A549 (cell line): Measurements from ENCODE around the gene CCDC97. TPM values are rescaled to one million over a fixed set of nuclear protein-coding genes. Genes with fewer than 3 reads are reported as not detected.

Source experiments
- ATAC-seq, 2 experiments: fragments of 200-7000 bp in 1 of 2; fragments of >200 bp in 1 of 2; cut with Nextera tagmentation in 1 of 2; cut with Tn5 transposase in 1 of 2; 3 replicates each; pipeline versions ENCODE4 v1.8.0 to v1.9.1; 2018 to 2020; ENCODE audit warnings: mild to moderate bottlenecking in 1 of 2, moderate library complexity in 1 of 2
- CTCF ChIA-PET: fragments of 300-600 bp; sonication (Branson Sonifier 250); formaldehyde crosslinking; extraction: SDS; loops from one replicate; lab custom pipeline; 2021; ENCODE audit warnings: antibody characterized with exemption, inconsistent platforms; lab: Yijun Ruan, JAX
- POLR2A ChIA-PET: fragments of 350-600 bp; formaldehyde crosslinking; extraction: SDS; loops from one replicate; lab custom pipeline; 2021; ENCODE audit warnings: antibody characterized with exemption, inconsistent platforms; lab: Yijun Ruan, JAX
- DNase-seq, 2 experiments: peaks; one replicate each; pipeline versions ENCODE4 v3.0.0 to v3.0.0-alpha.2; 2011 to 2016; ENCODE audit warnings: low read depth in 1 of 2, low spot score in 1 of 2
- FAIRE-seq: peaks from 2 replicates; lab custom pipeline; 2011; peaks lifted over from hg19 to GRCh38; lab: Jason Lieb, UNC
- H3K27ac ChIP-seq, 2 experiments: fragments of >200 bp; sonication (Bioruptor Twin); formaldehyde crosslinking; 3 replicates each; pipeline ENCODE4 v1.5.1; 2016 to 2017
- H3K4me1 ChIP-seq: fragments of >200 bp; sonication (Bioruptor Twin); formaldehyde crosslinking; 3 replicates; pipeline ENCODE4 v1.6.1; 2016
- H3K4me2 ChIP-seq: fragments of >200 bp; sonication (Bioruptor Twin); formaldehyde crosslinking; 3 replicates; pipeline ENCODE4 v1.6.1; 2016
- H3K4me3 ChIP-seq: fragments of >200 bp; sonication (Bioruptor Twin); formaldehyde crosslinking; 3 replicates; pipeline ENCODE4 v1.5.1; 2016
- H3K9me3 ChIP-seq: fragments of >200 bp; sonication (Bioruptor Twin); formaldehyde crosslinking; 3 replicates; pipeline ENCODE4 v1.6.1; 2016
- BHLHE40 ChIP-seq: IDR thresholded peaks from 2 replicates; pipeline ENCODE4 v1.6.1; 2012; ENCODE audit warnings: low read depth, low read length, inconsistent platforms
- CBX2 ChIP-seq: fragments of 200-600 bp; sonication (generic); IDR thresholded peaks from 2 replicates; pipeline ENCODE4 v1.6.1; 2016; ENCODE audit warnings: low read depth, mild to moderate bottlenecking, borderline replicate concordance
- EHF ChIP-seq: fragments of 250-450 bp; sonication (Bioruptor Pico); IDR thresholded peaks from 2 replicates; pipeline ENCODE4 v1.5.0; 2020; ENCODE audit warnings: mild to moderate bottlenecking
- EHMT2 ChIP-seq: fragments of 200-600 bp; sonication (generic); IDR thresholded peaks from 2 replicates; pipeline ENCODE4 v1.6.1; 2016; ENCODE audit warnings: antibody characterized with exemption, low read depth, mild to moderate bottlenecking, moderate library complexity
- EP300 ChIP-seq, 2 experiments: fragments of >200 bp; sonication (Bioruptor Twin); formaldehyde crosslinking; IDR thresholded peaks; 2 replicates in 1 of 2; 3 replicates in 1 of 2; pipeline ENCODE4 v1.6.1; 2016 to 2017
- FOSB ChIP-seq: fragments of 250-450 bp; sonication (Bioruptor Pico); IDR thresholded peaks from 2 replicates; pipeline ENCODE4 v1.5.0; 2020; ENCODE audit warnings: mild to moderate bottlenecking, moderate library complexity
- FOXS1 ChIP-seq: fragments of 250-450 bp; sonication (Bioruptor Pico); IDR thresholded peaks from 2 replicates; pipeline ENCODE4 v1.5.0; 2020; ENCODE audit warnings: mild to moderate bottlenecking, moderate library complexity
- HOXB13 ChIP-seq: fragments of 250-450 bp; sonication (Bioruptor Pico); IDR thresholded peaks from 2 replicates; pipeline ENCODE4 v1.5.0; 2020; ENCODE audit warnings: low read depth, mild to moderate bottlenecking, moderate library complexity
- KDM1A ChIP-seq: fragments of 200-600 bp; sonication (generic); IDR thresholded peaks from 2 replicates; pipeline ENCODE4 v1.6.1; 2016; ENCODE audit warnings: low read depth, mild to moderate bottlenecking
- MAFK ChIP-seq: fragments of 450-650 bp; IDR thresholded peaks from 2 replicates; pipeline ENCODE4 v1.6.1; 2014; ENCODE audit not compliant: partially characterized antibody
- POLR2A ChIP-seq: IDR thresholded peaks from 2 replicates; pipeline ENCODE4 v1.6.1; 2012; ENCODE audit warnings: mild to moderate bottlenecking, low read length
- RAD21 ChIP-seq, 2 experiments: fragments of >200 bp in 1 of 2; sonication (Bioruptor Twin) in 1 of 2; formaldehyde crosslinking in 1 of 2; IDR thresholded peaks in 1 of 2; conservative IDR thresholded peaks in 1 of 2; 2 replicates in 1 of 2; 3 replicates in 1 of 2; pipeline ENCODE4 v1.6.1; 2012 to 2018; ENCODE audit warnings: inconsistent platforms in 1 of 2
- RFX5 ChIP-seq: fragments of 450-650 bp; IDR thresholded peaks from 2 replicates; pipeline ENCODE4 v1.7.1; 2014; ENCODE audit warnings: antibody characterized with exemption, mild to moderate bottlenecking, moderate library complexity
- TP53 ChIP-seq: fragments of 250-450 bp; sonication (Bioruptor Pico); IDR thresholded peaks from 2 replicates; pipeline ENCODE4 v1.5.0; 2021; ENCODE audit warnings: mild to moderate bottlenecking, moderate library complexity
- WGBS: methylation state at CpG from one replicate; pipeline ENCODE4 v1.1.6; 2017; ENCODE audit errors: missing lambda C conversion rate; 5-methylcytosine and 5-hydroxymethylcytosine counted together
- polyA plus RNA-seq, 4 experiments: library from polyadenylated mRNA; depleted of rRNA in 3 of 4; stranded (reverse); fragments of >200 nt; fragmentation: RNase III in 1 of 4; extraction: RNeasy Plus Mini Kit Qiagen cat#74134 plus additional on column Dnase treatment in 1 of 4; gene quantifications; 2 replicates in 3 of 4; 3 replicates in 1 of 4; pipeline ENCODE4 v1.2.3, GENCODE V29; 2011 to 2017
- TF ChIP-seq, protein P1 (sequence below): IDR thresholded peaks from 2 replicates; pipeline ENCODE4 v1.6.1; 2012
- TF ChIP-seq, protein P2 (sequence below): fragments of >200 bp; sonication (Bioruptor Twin); formaldehyde crosslinking; IDR thresholded peaks from 3 replicates; pipeline ENCODE4 v1.6.1; 2016
- TF ChIP-seq, protein P3 (sequence below): fragments of 250-450 bp; sonication (Bioruptor Pico); IDR thresholded peaks from 2 replicates; pipeline ENCODE4 v1.5.0; 2021; ENCODE audit warnings: mild to moderate bottlenecking, moderate library complexity, borderline replicate concordance
- TF ChIP-seq, protein P4 (sequence below): fragments of 250-450 bp; sonication (Bioruptor Pico); IDR thresholded peaks from 2 replicates; pipeline ENCODE4 v1.5.0; 2020; ENCODE audit warnings: low read depth, mild to moderate bottlenecking, moderate library complexity
- TF ChIP-seq, protein P5 (sequence below): fragments of >200 bp; sonication (Bioruptor Twin); formaldehyde crosslinking; IDR thresholded peaks from 3 replicates; pipeline ENCODE4 v1.5.1; 2016
- TF ChIP-seq, protein P6 (sequence below): fragments of >200 bp; sonication (Bioruptor Twin); formaldehyde crosslinking; IDR thresholded peaks from 2 replicates; pipeline ENCODE4 v1.6.1; 2016

The CCDC97 gene
- polyA plus RNA-seq, 2 of the 4 experiments (the other 2 are of a cell fraction): 18.7 to 26.8 TPM

DNA sequence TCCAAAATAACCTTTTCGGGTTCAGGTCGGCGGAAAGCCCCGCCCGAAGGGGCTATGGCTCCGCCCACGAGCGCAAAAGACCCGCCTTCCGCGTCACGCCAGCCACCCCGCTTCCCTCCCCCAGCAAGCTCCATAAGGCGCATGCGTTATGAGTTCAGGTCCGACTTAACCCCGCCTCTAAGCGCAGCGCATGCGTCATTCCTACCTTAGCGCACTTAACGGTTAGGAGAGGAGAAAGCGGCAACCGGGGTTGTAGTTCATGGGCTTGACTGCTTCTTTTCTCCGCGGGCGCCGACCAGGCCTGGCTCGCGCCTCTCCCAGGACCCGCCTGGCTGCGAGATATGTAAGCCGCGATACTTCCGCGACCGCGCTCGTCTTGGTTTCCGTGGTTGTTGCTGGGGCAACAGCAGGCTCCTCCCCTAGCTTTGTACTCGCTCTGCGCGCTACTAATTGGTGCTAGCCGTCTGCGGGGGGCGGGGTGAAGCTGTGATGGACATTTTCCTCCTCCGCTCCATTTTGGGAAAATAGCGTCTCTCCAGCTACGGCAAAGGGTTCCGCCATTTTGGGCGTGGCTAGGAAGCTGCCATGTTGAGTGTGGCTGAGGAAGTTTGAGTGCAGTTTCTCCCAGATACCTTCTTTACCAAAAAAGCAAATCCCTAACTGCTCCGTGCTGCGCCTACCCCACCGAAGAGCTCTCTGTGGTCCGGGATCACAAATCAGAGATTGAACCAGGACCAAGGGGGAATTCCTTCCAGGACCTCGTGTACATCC is 54.0 kb downstream of the CCDC97 start, which contains the start of gene B9D2 (continued):
- TF ChIP-seq, protein P1, sequence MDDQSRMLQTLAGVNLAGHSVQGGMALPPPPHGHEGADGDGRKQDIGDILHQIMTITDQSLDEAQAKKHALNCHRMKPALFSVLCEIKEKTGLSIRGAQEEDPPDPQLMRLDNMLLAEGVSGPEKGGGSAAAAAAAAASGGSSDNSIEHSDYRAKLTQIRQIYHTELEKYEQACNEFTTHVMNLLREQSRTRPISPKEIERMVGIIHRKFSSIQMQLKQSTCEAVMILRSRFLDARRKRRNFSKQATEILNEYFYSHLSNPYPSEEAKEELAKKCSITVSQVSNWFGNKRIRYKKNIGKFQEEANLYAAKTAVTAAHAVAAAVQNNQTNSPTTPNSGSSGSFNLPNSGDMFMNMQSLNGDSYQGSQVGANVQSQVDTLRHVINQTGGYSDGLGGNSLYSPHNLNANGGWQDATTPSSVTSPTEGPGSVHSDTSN: peak; percentile 90

DNA sequence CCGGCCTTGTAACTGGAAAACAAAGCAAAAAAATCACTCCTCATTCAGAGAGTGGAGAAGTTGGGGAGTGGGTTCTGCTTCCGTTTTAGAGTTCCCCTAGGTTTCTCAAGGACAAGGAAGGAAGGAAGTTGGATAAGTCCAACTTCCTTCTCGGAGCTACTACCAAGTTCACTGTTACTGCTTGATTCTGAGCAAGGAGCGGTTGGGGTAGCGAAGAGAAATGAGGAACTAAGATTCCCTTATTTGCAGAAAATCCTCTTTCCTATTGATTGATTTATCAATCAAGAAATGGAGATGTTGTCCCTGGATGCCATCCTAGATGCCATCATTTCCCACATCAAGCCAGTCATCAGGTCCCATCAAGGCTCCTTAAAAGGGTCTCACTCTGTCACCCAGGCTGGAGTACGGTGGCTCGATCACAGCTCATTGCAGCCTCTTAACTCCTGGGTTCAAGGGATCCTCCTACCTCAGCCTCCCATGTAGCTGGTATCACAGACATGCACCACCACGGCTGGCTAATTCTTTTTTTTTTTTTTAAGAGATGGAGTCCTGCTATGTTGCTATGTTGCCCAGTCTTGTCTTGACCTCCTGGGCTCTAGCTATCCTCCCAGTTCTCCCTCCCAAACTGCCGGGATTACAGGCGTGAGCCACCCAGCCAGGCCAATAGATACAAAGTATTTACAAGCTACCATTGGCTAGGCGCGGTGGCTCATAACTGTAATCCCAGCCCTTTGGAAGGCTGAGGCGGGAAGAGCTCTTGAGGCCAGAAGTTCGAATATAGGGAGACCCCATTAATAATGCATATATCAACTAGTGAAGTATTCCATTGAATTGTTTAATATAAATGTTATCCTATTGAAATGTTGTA is 54.8 kb downstream of the CCDC97 start:
- Histone ChIP-seq H3K4me1 (peaks cover 51% of the 10 kb centered on the region), H3K9me3 (no peaks in the 10 kb centered on the region), H3K4me3 (peak overlapping the region; percentile 66), H3K4me2 (peak overlapping the region; percentile 77), H3K27ac (peak overlapping the region; percentile 92 to 94)
- FAIRE-seq (peak; percentile 13), DNase-seq (no peak), ATAC-seq (peak in 1 of 2 experiments; percentile 5; a peak in 1 of 6 replicates)
- TF ChIP-seq, protein P2, sequence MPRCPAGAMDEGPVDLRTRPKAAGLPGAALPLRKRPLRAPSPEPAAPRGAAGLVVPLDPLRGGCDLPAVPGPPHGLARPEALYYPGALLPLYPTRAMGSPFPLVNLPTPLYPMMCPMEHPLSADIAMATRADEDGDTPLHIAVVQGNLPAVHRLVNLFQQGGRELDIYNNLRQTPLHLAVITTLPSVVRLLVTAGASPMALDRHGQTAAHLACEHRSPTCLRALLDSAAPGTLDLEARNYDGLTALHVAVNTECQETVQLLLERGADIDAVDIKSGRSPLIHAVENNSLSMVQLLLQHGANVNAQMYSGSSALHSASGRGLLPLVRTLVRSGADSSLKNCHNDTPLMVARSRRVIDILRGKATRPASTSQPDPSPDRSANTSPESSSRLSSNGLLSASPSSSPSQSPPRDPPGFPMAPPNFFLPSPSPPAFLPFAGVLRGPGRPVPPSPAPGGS: no peak
- peak; percentile 34; the same call in 1 of the 2 replicates for TF ChIP-seq FOSB
- TF ChIP-seq TP53 (CRISPR knock-in tag): 0 out of 2 replicates have a peak, but pooled peaks have one; percentile 1
- peak; percentile 68; the same call in 1 of the 2 replicates for TF ChIP-seq HOXB13 (CRISPR knock-in tag)
- TF ChIP-seq POLR2A: 0 out of 2 replicates have a peak, but pooled peaks have one; percentile 1
- TF ChIP-seq, protein P3, sequence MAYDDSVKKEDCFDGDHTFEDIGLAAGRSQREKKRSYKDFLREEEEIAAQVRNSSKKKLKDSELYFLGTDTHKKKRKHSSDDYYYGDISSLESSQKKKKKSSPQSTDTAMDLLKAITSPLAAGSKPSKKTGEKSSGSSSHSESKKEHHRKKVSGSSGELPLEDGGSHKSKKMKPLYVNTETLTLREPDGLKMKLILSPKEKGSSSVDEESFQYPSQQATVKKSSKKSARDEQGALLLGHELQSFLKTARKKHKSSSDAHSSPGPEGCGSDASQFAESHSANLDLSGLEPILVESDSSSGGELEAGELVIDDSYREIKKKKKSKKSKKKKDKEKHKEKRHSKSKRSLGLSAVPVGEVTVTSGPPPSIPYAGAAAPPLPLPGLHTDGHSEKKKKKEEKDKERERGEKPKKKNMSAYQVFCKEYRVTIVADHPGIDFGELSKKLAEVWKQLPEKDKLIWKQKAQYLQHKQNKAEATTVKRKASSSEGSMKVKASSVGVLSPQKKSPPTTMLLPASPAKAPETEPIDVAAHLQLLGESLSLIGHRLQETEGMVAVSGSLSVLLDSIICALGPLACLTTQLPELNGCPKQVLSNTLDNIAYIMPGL (CRISPR knock-in tag): peak; percentile 46; the same call in 1 of the 2 replicates
- TF ChIP-seq EHF: peak; percentile 60; the same call in 1 of the 2 replicates
- 0 out of 2 replicates have a peak, but pooled peaks have one; percentile 61 for TF ChIP-seq EHMT2
- TF ChIP-seq KDM1A: 0 out of 2 replicates have a peak, but pooled peaks have one; percentile 10
- no peak for TF ChIP-seq RFX5
- TF ChIP-seq, protein P4, sequence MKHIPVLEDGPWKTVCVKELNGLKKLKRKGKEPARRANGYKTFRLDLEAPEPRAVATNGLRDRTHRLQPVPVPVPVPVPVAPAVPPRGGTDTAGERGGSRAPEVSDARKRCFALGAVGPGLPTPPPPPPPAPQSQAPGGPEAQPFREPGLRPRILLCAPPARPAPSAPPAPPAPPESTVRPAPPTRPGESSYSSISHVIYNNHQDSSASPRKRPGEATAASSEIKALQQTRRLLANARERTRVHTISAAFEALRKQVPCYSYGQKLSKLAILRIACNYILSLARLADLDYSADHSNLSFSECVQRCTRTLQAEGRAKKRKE (CRISPR knock-in tag): 0 out of 2 replicates have a peak, but pooled peaks have one; percentile 48
- CTCF ChIA-PET: interaction anchor here (0.6 to 13.8 kb wide), 20 partner anchors 8 to 845 kb away, joined by 3 to 197 read pairs (median 4); partner anchors contain the start of genes CCDC97, DMAC2, HNRNPUL1 and TGFB1
- POLR2A ChIA-PET: interaction anchor here (0.5 to 4.5 kb wide), 29 partner anchors 8 to 901 kb away, joined by 3 to 96 read pairs (median 5); partner anchors contain the start of genes ACTMAP, DMAC2, HNRNPUL1 and RAB4B
- WGBS: 73% methylated on average over 14 of the region's 14 CpGs

DNA sequence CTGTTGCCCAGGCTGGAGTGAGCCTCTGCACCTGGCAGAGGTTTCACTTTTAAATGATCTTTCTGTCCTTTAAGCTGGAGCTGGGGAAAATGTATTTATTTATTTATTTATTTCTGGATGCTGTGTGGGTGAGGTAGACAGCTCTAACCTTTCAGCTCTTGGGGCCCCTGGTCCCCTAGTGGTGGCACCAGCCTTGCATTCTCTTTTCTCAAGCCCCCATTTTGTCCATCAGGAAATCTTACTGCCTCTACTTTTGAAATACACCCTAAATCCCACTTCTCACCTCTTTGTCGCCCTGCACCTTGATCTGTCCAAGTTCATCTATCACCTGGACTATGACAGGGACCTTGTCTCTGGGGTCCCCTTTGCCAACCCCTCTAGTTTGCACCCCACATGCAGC is 56.1 kb downstream of the CCDC97 start:
- Histone ChIP-seq H3K27ac (peak overlapping the region in 1 of 2 experiments; percentile 86; a peak in 3 of 6 replicates), H3K4me3 (no peak overlapping the region), H3K4me1 (peaks cover 51% of the 10 kb centered on the region), H3K9me3 (no peaks in the 10 kb centered on the region), H3K4me2 (0 out of 3 replicates have a peak overlapping the region, but pooled peaks have one; percentile 3)
- no peak for FAIRE-seq
- DNase-seq: peak; percentile 70 to 78
- WGBS: 96% methylated on average over 1 of the region's 1 CpG
- no peak for ATAC-seq
- CTCF ChIA-PET: interaction anchor here (0.7 to 13.8 kb wide), 11 partner anchors 11 to 204 kb away, joined by 3 to 197 read pairs (median 11); partner anchors contain the start of genes CCDC97, DMAC2, TGFB1 and TMEM91
- POLR2A ChIA-PET: interaction anchor here (0.6 to 4.5 kb wide), 3 partner anchors 9 to 73 kb away, joined by 3 to 96 read pairs (median 51); partner anchors contain the start of genes DMAC2 and TGFB1
- 0 out of 5 replicates have a peak, but pooled peaks of 1 of the 2 experiments have one; percentile 29 for TF ChIP-seq RAD21 (conservative IDR thresholded peaks at IDR 0.05 in 1 of 2, IDR thresholded peaks at IDR 0.05 in 1 of 2)
- TF ChIP-seq, protein P5, sequence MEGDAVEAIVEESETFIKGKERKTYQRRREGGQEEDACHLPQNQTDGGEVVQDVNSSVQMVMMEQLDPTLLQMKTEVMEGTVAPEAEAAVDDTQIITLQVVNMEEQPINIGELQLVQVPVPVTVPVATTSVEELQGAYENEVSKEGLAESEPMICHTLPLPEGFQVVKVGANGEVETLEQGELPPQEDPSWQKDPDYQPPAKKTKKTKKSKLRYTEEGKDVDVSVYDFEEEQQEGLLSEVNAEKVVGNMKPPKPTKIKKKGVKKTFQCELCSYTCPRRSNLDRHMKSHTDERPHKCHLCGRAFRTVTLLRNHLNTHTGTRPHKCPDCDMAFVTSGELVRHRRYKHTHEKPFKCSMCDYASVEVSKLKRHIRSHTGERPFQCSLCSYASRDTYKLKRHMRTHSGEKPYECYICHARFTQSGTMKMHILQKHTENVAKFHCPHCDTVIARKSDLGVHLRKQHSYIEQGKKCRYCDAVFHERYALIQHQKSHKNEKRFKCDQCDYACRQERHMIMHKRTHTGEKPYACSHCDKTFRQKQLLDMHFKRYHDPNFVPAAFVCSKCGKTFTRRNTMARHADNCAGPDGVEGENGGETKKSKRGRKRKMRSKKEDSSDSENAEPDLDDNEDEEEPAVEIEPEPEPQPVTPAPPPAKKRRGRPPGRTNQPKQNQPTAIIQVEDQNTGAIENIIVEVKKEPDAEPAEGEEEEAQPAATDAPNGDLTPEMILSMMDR: peak; percentile 26; the same call in 2 of the 3 replicates
- TF ChIP-seq, protein P6, sequence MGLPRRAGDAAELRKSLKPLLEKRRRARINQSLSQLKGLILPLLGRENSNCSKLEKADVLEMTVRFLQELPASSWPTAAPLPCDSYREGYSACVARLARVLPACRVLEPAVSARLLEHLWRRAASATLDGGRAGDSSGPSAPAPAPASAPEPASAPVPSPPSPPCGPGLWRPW: no peak
- no peak for TF ChIP-seq CBX2
- TF ChIP-seq MAFK: no peak
- TF ChIP-seq FOXS1 (CRISPR knock-in tag): no peak
- no peak for TF ChIP-seq BHLHE40
- TF ChIP-seq EP300 (IDR thresholded peaks at IDR 0.05): no peak
- TF ChIP-seq, protein P2: no peak
